Measurements from ENCODE around the gene ANKRD9.

The ANKRD9 gene

GRCh38 chr14:102479107-102479506 lies 30.5 kb downstream of the ANKRD9 start:
- no peak for DNase-seq (ENCODE audit: low read depth in 2 of 2)

- DNase-seq (ENCODE audit: low read depth in 2 of 2) = no peak
These were observed 34.6 kb downstream of the ANKRD9 start for GRCh38 chr14:102474934-102475333.

- DNase-seq (ENCODE audit: low read depth in 2 of 2) = no peak
These were observed 36.0 kb downstream of the ANKRD9 start for GRCh38 chr14:102473559-102473958.

DNA sequence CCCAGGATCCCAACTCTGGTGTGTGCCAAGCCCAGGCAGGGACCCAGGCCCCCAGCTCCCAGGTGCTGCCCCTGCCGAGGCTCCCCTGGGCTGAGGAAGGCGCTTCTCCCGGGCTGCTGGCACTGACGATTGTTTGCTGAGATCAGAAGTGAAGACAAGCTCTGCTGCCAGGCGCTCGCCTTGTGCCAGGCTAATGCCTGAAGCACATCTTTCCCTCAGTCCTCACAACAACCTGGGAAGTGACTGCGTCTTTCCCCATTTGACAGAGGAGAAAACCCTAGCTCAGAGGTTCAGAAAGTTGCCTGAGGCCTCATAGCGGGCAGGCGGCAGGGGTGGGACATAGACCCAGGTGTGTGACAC lies 36.8 kb downstream of the ANKRD9 start:
- no peak for DNase-seq (ENCODE audit: low read depth in 2 of 2)

DNA sequence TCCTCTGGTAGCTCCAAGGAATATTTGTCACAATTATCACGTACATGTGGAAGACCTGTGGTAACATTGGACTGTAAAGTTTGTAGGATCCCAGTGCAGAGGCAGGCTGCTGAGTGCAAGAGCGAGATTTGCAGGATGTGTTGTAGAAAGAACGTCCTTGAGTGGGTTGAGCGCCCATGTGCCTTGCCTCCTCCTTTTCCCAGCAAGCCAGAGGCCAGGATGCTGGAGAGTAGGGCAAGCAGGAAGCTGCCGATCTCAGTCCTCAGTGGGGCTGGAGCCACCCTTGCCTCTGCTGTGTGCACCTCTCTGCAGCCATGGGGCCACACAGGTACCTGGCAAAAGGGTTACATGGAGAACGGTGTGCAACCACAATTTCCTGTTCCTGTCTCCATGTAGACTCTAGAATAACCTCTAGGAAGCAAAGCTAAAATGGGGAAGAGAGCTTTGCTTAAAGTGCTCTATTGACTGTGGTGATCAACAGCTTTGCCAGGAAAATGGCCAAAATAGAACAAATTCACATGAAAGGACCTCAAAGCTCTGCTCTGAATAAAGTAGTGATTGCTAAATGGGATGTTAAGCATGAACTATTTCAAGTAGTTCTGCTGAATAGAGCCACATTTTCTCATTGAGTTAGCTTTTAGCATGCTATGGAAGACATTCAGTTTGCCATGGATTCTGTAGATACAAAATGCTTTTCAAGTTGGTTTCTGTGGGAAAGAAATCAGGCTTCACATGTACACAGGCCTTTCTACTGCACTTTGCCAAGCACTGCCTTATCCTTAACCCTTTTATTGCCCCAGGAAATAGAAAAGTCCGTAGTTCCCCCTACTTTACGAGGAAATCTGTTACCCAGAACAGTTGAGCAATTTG lies 37.4 kb downstream of the ANKRD9 start:
- no peak for DNase-seq (ENCODE audit: low read depth in 2 of 2)

DNA sequence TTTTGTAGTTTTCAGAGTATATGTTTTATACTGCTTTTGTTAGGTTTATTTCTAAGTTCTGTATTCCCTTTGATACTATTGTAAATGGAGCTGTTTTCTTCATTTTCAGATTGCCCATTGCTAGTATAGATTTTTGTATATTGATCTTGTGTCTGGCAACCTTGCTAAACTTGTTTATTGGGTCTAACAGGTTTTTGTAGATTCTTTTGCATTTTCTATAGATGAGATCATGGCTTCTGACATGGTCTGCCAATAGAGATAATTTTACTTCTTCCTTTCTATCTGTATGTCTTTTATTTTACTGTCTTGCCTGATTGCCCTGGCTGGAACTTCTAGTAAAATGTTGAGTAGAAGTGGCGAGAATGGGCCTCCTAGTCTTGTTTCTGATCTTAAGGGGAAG lies 40.3 kb downstream of the ANKRD9 start:
- no peak for DNase-seq (ENCODE audit: low read depth in 2 of 2)

GRCh38 chr14:102464846-102465341 lies 44.7 kb downstream of the ANKRD9 start:
- DNase-seq (ENCODE audit: low read depth in 2 of 2) = no peak

DNA sequence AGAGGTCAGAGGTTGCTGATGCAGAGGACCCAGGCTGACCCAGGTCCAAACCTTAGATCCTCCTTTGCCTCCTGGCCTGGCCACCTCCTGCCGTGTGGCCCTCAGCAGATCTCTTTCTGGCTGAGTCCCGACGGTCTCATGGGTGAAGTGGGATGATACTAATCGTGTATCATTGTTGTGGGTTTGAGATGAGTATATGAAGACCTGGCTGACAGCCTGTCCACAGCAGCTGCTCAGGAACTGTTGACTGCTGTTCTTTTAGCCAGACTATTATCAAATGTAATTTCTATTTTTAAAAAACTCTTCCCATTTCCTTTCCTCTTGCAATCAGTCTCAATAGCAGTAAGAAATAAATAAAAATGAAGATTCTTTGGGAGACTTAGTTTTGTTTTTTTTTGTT lies 45.6 kb downstream of the ANKRD9 start:
- DNase-seq (ENCODE audit: low read depth in 2 of 2) = no peak

- DNase-seq (ENCODE audit: low read depth in 2 of 2) = no peak
These were observed 47.2 kb downstream of the ANKRD9 start for GRCh38 chr14:102462391-102462790.

DNA sequence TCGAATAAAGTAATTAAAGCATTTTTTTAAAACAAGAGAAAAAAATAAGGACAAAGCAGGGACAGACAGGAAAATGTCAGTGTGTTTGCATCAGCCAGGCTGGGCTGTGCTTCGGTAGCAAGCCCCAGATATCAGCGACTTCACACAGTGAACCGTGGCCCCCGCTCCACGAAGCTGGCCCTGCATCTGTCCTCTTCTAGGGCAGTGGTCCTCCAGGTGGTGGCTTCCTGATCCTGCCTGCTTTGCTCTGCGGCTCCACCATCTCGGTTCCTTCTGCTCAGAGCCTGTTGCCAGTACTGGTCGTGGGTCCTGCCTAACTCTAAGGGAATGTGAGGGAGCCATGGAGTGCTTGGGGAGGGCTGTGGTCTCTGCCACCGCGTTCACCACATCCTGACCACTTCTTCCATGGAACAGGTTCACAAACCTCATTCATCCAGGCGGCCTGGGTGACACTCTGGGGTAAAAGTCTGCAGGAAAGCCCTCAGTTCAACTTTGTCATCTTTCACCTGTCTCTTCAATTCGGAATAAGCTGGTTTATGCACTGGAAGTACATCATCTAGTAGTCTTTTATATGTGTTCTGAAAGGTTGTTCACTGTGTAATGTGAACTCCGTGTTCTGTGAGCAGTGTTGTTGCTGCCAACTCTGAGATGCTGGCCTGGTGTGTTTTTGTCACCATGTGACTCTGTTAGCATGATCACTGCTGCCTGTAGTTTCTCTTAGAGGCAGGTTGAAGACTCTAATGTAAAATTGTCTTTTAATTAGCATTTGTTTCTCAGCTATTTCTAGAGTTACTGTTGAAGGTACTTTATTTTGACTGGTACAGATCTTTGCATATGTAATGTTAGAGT lies 47.9 kb downstream of the ANKRD9 start:
- no peak for DNase-seq (ENCODE audit: low read depth in 2 of 2)

DNA sequence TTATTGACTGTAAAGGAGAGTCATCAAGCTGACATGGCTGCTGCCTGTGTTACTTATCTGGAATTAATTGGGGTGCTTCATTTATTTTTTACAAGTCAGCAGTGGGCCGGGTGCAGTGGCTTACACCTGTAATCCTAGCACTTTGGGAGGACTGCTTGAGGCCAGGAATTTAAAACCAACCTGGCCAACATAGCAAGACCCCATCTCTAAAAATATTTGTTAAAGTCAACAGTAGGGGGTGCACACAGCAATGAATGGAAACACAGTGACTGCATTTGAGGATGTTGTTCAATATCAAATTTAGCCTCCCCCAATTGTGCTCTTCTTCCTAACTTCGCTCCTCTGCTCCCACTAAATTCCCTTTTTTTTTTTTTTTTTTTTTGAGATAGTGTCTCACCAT lies 52.1 kb downstream of the ANKRD9 start:
- DNase-seq (ENCODE audit: low read depth in 2 of 2) = no peak

DNA sequence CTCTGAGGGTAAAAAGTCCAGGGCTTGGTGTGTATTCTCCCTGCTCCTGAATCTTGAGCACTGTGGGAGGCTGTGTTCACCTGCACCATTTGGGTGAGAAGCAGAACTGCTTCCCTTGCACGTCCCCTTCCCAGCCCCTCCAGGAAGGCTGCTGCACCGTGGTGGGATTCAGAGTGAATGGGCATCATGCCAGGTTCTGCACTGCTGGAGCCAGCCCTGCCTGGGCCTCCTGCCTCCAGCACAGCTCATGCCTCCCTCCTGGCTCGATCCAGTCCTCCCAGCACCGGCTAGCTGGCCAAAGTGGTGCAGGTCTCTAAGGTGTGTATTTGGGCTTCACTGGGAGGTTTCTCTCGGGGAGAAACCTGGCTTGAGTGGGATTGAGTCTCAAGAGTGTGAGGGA lies 54.9 kb downstream of the ANKRD9 start:
- no peak for DNase-seq (ENCODE audit: low read depth in 2 of 2)

DNA sequence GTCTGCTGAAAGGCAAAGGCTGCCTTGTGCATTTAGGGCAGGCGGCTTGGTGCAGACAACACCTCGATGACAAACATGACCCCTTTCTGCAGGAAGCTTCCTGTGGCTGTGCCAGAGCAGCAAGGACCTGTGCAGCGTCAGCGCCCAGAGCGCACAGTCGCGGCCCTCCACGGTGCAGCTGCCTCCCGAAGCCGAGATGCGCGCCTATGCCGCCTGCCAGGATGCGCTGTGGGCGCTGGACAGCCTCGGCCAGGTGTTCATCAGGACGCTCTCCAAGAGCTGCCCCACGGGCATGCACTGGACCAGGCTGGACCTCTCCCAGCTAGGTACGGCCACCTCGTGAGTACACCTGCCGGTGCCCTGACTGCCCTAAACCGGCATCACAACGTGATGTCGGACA lies 57.3 kb downstream of the ANKRD9 start:
- DNase-seq (ENCODE audit: low read depth in 2 of 2) = no peak

Data from stimulated activated CD4-positive, alpha-beta T cell treated with anti-CD3 and anti-CD28 coated beads, Interleukin-4, amount 100 ng/mL, for 48 hours (primary cell).